Hepatocyte (in vitro differentiated cells): ENCODE results near the gene TTLL9. TPM values are rescaled to one million over a fixed set of nuclear protein-coding genes. Genes with fewer than 3 reads are reported as not detected.

Source experiments
- DNase-seq: peaks from one replicate; pipeline ENCODE4 v3.0.0-alpha.2; 2016; ENCODE audit warnings: low spot score
- H2AFZ ChIP-seq: fragments of 200-600 bp; sonication (generic); 2 replicates; pipeline ENCODE4 v1.6.0; 2016; ENCODE audit warnings: antibody characterized with exemption, mild to moderate bottlenecking
- H3K27ac ChIP-seq: fragments of 200-600 bp; sonication (generic); 2 replicates; pipeline ENCODE4 v1.5.1; 2016; ENCODE audit warnings: mild to moderate bottlenecking
- H3K27me3 ChIP-seq: fragments of 200-600 bp; sonication (generic); 2 replicates; pipeline ENCODE4 v1.6.1; 2016
- H3K36me3 ChIP-seq: fragments of 200-600 bp; sonication (generic); replicated peaks from 2 replicates; pipeline ENCODE4 v1.5.1; 2016; ENCODE audit warnings: low read depth; ENCODE audit not compliant: insufficient read depth
- H3K4me1 ChIP-seq: fragments of 200-600 bp; sonication (generic); 2 replicates; pipeline ENCODE4 v1.5.1; 2016; ENCODE audit warnings: mild to moderate bottlenecking, moderate library complexity; ENCODE audit not compliant: insufficient read depth
- H3K4me2 ChIP-seq: fragments of 200-600 bp; sonication (generic); 2 replicates; pipeline ENCODE4 v1.6.0; 2016
- H3K4me3 ChIP-seq: fragments of 200-600 bp; sonication (generic); 2 replicates; pipeline ENCODE4 v1.5.1; 2016; ENCODE audit warnings: mild to moderate bottlenecking
- H3K79me2 ChIP-seq: fragments of 200-600 bp; sonication (generic); 2 replicates; pipeline ENCODE4 v1.6.0; 2017; ENCODE audit warnings: mild to moderate bottlenecking
- H3K9me2 ChIP-seq: fragments of 200-600 bp; sonication (generic); replicated peaks from 2 replicates; pipeline ENCODE4 v1.6.0; 2017; ENCODE audit warnings: mild to moderate bottlenecking; ENCODE audit not compliant: insufficient read depth
- H3K9me3 ChIP-seq: fragments of 200-600 bp; sonication (generic); 2 replicates; pipeline ENCODE4 v1.5.1; 2016; ENCODE audit warnings: low read depth, mild to moderate bottlenecking
- H4K20me1 ChIP-seq: fragments of 200-600 bp; sonication (generic); 2 replicates; pipeline ENCODE4 v1.6.0; 2016; ENCODE audit warnings: mild to moderate bottlenecking; ENCODE audit not compliant: insufficient read depth, poor library complexity, severe bottlenecking
- CTCF ChIP-seq: fragments of 200-600 bp; sonication (generic); IDR thresholded peaks from 2 replicates; pipeline ENCODE4 v1.5.1; 2016; ENCODE audit warnings: antibody characterized with exemption, mild to moderate bottlenecking; ENCODE audit not compliant: poor library complexity
- EZH2 ChIP-seq: fragments of 200-600 bp; sonication (generic); IDR thresholded peaks from 2 replicates; pipeline ENCODE4 v1.6.1; 2016; ENCODE audit warnings: antibody characterized with exemption, mild to moderate bottlenecking, borderline replicate concordance
- EZH2phosphoT487 ChIP-seq: fragments of 200-600 bp; sonication (generic); IDR thresholded peaks from one replicate; pipeline ENCODE4 v1.6.1; 2018; ENCODE audit warnings: antibody characterized with exemption, mild to moderate bottlenecking, low read depth, moderate library complexity; ENCODE audit not compliant: unreplicated experiment, severe bottlenecking
- WGBS: methylation state at CpG from one replicate; pipeline ENCODE4 v1.1.6; 2016; ENCODE audit warnings: low lambda C conversion rate; ENCODE audit errors: missing lambda C conversion rate; 5-methylcytosine and 5-hydroxymethylcytosine counted together
- polyA plus RNA-seq: library from polyadenylated mRNA; unstranded; fragments of >200 nt; fragmentation: Nextera tagmentation; extraction: Ambion mirVana; gene quantifications from 2 replicates; pipeline ENCODE4 v1.2.1, GENCODE V29; 2016
- total RNA-seq: library from RNA; depleted of rRNA; stranded (reverse); fragments of >200 nt; gene quantifications from 2 replicates; pipeline ENCODE4 v1.2.3, GENCODE V29; 2014

TTLL9 gene
- total and polyA plus RNA-seq, 2 experiments from 2014 or later, result 0.18 TPM; not detected in 1

- Histone ChIP-seq H3K4me2 (peak overlapping the region; percentile 100), H2AFZ (no peak overlapping the region)
Observed at GRCh38 chr20:31862157-31862470, 8.3 kb upstream of the TTLL9 start.

GRCh38 chr20:31862506-31862905, 7.9 kb upstream of the TTLL9 start:
- Histone ChIP-seq H3K36me3 (no peaks in the 10 kb centered on the region), H3K79me2 (no peaks in the 10 kb centered on the region), H3K9me3 (no peaks in the 10 kb centered on the region), H3K4me2 (peak overlapping the region; percentile 100), H3K27ac (peak overlapping the region; percentile 81), H2AFZ (no peak overlapping the region), H4K20me1 (no peaks in the 10 kb centered on the region), H3K4me1 (peaks cover 13% of the 10 kb centered on the region), H3K27me3 (peaks cover 17% of the 10 kb centered on the region), H3K4me3 (no peak overlapping the region), H3K9me2 (no peaks in the 10 kb centered on the region)
- 92% methylated on average over 8 of the region's 8 CpGs for WGBS
- DNase-seq, result no peak
- no peak for TF ChIP-seq EZH2phosphoT487

More at GRCh38 chr20:31862157-31862470, 8.3 kb upstream of the TTLL9 start:
- Histone ChIP-seq H3K4me3 (no peak overlapping the region), H3K27ac (peak overlapping the region; percentile 81), H4K20me1 (no peaks in the 10 kb centered on the region), H3K27me3 (peaks cover 21% of the 10 kb centered on the region), H3K9me3 (no peaks in the 10 kb centered on the region), H3K36me3 (no peaks in the 10 kb centered on the region), H3K4me1 (peaks cover 13% of the 10 kb centered on the region), H3K79me2 (no peaks in the 10 kb centered on the region), H3K9me2 (no peaks in the 10 kb centered on the region)
- 43% methylated on average over 5 of the region's 5 CpGs for WGBS
- no peak for DNase-seq
- TF ChIP-seq CTCF (no peak), EZH2phosphoT487 (no peak), EZH2 (no peak)

- no peak overlapping the region for H3K4me3 ChIP-seq
- H4K20me1 ChIP-seq, result no peaks in the 10 kb centered on the region
- no peaks in the 10 kb centered on the region for H3K9me3 ChIP-seq
- H2AFZ ChIP-seq, result no peak overlapping the region
- peaks cover under 1% of the 10 kb centered on the region for H3K79me2 ChIP-seq
- H3K27me3 ChIP-seq, result peaks cover 12% of the 10 kb centered on the region
- H3K4me2 ChIP-seq, result no peak overlapping the region
- H3K4me1 ChIP-seq, result peaks cover 13% of the 10 kb centered on the region
- H3K9me2 ChIP-seq, result no peaks in the 10 kb centered on the region
- no peaks in the 10 kb centered on the region for H3K36me3 ChIP-seq
- WGBS, result 84% methylated on average over 9 of the region's 9 CpGs
- DNase-seq, result no peak
- TF ChIP-seq CTCF (no peak), EZH2 (no peak), EZH2phosphoT487 (no peak)
- no peak overlapping the region for H3K27ac ChIP-seq
Observed at GRCh38 chr20:31863296-31864085, 6.9 kb upstream of the TTLL9 start.

GRCh38 chr20:31864521-31865400, 5.7 kb upstream of the TTLL9 start:
- no peaks in the 10 kb centered on the region for H3K9me2 ChIP-seq
- no peaks in the 10 kb centered on the region for H3K27me3 ChIP-seq
- no peaks in the 10 kb centered on the region for H4K20me1 ChIP-seq
- no peaks in the 10 kb centered on the region for H3K36me3 ChIP-seq
- DNase-seq, result no peak
- no peak overlapping the region for H3K27ac ChIP-seq
- TF ChIP-seq CTCF (no peak), EZH2 (no peak), EZH2phosphoT487 (no peak)
- peaks cover 23% of the 10 kb centered on the region for H3K4me1 ChIP-seq
- no peak overlapping the region for H3K4me3 ChIP-seq
- H3K9me3 ChIP-seq, result no peaks in the 10 kb centered on the region
- H2AFZ ChIP-seq, result no peak overlapping the region
- WGBS, result 82% methylated on average over 12 of the region's 12 CpGs
- H3K79me2 ChIP-seq, result peaks cover 11% of the 10 kb centered on the region
- H3K4me2 ChIP-seq, result no peak overlapping the region
